HG03521 (cell line): ENCODE measurements around the gene PGLYRP3.

Experiments used
- ATAC-seq: cut with Tn5 transposase; IDR thresholded peaks from one replicate; pipeline ENCODE4 v1.9.1; 2021; ENCODE audit warnings: mild to moderate bottlenecking, moderate library complexity; ENCODE audit not compliant: unreplicated experiment

The PGLYRP3 gene, protein sequence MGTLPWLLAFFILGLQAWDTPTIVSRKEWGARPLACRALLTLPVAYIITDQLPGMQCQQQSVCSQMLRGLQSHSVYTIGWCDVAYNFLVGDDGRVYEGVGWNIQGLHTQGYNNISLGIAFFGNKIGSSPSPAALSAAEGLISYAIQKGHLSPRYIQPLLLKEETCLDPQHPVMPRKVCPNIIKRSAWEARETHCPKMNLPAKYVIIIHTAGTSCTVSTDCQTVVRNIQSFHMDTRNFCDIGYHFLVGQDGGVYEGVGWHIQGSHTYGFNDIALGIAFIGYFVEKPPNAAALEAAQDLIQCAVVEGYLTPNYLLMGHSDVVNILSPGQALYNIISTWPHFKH

DNA sequence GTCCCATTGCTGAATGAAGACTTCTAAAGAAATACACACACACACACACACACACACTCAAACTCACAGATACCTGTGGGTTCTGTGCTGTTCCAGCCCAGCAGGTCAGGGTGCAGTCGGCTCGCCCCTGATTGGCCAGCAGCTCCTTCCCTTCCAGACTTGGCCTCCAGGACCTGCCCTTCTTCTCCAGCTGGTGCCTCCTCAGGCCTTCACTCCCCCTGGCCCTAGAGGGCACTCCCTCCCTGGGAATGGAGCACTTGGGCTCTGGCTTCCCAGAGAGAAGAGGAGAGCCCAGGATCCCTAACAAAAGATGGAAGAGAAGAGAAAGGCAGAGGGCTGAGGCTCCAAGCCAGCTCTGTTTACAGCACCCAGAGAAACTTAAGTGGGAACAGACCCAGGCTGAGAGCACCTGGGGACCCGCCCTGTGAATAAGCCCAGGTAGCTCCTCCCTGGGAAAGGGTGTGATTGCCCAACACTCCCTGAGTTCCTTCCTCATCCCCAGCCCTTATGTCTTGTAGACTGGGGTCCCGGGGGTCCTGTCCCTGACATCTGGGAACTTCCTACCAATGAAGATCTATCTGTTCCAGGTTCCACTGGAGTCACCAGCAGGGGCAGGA lies at the start of gene PGLYRP3:
PGLYRP3 (minus strand) TSS at position 383 of the 617 bp plus-strand sequence. CDS start 2,287 bp downstream, outside the sequence.
- no peak for ATAC-seq

DNA sequence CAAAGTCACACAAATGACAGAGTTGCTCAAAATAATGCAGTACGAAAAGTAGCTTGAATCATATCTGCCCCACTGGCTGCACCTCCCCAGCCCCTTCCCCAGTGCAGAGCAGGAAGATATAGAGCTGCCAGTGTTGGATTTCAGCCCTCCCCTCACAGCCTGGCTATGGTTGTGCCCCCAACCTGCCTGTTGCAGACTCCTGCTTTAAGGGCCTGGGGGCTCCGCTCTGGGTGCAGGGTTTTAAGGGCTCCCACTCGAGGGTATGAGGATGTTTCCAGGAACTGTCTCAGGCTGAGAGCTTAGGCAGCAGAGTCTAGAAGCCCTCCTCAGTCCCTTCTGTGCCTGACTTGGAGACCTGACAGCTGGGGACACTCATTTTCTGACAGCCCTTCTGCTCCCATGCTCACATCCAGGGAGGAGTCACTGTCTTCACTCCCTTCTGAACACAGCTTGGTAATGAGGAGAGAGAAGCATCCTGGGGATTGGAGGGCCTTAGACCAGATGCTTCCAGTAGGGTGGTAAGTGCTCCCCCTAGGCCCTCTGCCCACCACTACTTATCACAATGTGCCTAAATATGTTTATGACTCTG lies 49.5 kb upstream of the PGLYRP3 start:
- ATAC-seq = no peak

DNA sequence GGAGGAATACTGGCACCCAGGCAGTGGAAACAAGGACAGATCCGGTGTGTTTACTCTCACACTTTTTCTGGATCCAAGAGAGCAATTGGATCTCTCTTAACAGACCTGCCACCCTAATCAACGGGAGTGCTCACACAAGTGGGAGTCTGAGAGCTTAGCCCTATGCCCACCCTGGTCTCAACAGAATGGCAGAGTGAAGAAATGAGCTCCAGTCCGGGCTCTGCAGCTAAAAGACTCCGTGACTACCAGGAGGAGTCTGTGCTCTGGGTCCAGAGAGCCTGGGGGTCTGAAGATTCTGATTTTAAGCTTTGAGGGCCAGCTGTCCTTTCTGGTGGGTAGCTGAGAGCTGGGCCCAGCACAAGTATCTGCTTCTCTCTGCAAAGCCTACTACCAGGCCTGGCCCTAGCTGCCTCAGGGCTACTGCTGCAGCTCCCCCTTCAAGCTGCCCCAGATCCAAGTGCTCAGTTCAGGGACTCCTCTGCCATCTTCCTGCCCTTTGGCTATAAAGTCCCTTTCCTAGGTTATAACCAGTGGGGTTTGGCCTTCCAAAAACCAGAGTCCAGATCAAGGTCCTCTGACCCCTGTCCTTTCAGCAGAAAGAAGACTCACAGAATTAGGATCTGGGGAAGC lies 48.8 kb upstream of the PGLYRP3 start:
- no peak for ATAC-seq

DNA sequence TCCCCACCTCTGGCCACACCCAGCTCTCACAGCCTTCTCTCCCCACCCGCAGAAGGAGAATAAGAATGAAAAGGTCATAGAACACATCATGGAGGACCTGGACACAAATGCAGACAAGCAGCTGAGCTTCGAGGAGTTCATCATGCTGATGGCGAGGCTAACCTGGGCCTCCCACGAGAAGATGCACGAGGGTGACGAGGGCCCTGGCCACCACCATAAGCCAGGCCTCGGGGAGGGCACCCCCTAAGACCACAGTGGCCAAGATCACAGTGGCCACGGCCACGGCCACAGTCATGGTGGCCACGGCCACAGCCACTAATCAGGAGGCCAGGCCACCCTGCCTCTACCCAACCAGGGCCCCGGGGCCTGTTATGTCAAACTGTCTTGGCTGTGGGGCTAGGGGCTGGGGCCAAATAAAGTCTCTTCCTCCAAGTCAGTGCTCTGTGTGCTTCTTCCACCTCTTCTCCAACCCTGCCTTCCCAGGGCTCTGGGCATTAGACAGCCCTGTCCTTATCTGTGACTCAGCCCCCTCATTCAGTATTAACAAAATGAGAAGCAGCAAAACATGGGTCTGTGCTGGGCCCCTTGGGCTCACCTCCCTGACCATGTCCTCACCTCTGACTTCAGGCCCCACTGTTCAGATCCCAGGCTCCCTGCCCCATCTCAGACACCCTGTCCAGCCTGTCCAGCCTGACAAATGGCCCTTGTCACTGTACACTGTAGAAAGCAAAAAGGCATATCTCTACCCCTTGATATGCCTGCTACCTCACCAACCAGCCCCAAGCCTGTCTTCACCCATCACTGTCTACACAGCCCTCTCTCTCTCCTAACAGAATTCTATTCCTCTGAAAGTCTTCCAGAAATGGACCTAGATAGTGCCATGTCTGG lies 48.1 kb upstream of the PGLYRP3 start:
- no peak for ATAC-seq

DNA sequence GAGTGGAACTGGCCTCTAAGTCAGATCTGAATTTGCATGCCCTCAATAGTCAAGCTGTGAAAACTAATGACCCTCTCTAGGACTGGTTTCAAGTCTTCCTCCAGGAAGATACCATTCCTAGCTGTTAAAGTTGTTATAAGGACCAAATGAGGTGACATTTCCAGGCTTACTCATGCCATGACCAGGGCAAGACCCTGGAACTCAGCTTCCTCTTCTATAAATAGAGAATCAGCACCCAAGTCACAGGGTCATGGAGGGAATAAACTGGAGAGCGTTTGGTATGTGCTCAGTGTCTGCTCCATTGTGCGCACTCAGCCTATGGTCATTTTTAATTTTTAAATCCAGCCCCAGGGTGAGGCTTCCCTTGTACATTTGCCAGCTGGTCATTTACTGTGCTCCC lies 47.4 kb upstream of the PGLYRP3 start:
- ATAC-seq = no peak

DNA sequence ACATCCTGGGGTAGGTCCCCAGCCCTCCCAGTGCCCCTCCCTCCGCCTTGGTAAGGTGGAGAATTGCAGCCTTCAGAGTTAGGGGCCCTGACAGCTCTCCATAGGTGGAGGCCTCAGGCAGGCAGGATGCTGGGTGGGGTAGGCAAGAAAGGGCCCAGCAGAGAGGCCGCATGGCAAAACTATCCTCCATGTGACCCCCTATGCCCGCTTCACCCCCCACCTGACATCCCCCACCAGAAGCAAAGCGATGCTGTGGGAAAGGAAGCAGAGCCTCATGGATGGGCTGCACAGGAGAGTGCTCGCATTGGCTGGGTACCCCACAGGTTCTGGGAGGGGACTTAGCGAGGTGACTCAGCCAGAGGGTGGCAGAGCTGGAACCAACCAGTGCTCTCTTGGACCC lies 46.5 kb upstream of the PGLYRP3 start:
- ATAC-seq = no peak

DNA sequence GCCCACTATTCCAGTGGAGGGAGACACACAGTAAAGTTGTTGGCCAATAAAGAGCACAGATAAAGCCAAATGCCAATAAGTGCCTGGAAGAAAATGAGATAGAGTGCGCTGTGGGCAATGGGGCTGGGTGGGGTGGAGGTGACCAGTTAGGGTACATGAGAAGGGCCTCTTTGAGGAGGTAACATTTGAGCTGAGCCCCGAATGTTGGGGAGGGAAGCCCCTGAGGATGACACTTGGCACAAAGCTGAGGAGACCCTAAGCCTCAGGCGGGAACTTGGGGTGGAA lies 45.9 kb upstream of the PGLYRP3 start:
- no peak for ATAC-seq

DNA sequence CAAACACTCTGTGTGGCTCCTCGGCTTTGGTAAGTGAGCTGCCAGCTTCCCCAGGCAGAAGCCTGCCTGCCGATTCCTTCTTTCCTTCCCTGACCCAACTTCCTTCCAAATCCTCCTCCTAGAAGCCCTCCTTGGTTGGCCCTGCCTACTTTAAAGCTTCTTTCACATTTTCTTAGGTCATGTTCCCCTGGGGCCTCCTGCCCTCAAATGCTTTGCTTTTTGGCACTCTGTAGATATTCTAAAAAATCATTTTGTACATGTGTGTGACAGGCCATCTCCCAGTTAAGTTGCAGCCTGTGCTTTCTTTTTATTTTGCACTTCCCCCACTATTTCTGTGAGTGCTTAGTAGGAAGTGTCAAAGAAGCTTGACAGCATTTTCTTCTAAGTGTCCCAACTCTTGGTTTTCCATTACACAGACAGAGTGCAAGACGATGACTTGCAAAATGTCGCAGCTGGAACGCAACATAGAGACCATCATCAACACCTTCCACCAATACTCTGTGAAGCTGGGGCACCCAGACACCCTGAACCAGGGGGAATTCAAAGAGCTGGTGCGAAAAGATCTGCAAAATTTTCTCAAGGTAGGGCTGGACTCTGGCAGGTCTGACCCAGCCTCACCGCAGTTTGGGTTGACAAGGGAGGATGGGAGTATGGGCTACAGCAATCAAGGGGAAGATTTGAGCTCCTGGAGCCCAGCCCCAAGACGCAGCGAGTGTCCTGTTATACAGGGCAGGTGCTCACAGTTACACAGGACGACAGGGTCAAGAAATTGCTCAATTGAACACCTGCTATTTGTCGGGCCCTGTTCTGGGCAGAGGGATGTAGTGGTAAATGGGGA lies 45.3 kb upstream of the PGLYRP3 start, which contains the start of gene S100A9:
S100A9 (plus strand) TSS at position 2 of the 838 bp plus-strand sequence; CDS start at position 432, 430 bp downstream.
- ATAC-seq = no peak

DNA sequence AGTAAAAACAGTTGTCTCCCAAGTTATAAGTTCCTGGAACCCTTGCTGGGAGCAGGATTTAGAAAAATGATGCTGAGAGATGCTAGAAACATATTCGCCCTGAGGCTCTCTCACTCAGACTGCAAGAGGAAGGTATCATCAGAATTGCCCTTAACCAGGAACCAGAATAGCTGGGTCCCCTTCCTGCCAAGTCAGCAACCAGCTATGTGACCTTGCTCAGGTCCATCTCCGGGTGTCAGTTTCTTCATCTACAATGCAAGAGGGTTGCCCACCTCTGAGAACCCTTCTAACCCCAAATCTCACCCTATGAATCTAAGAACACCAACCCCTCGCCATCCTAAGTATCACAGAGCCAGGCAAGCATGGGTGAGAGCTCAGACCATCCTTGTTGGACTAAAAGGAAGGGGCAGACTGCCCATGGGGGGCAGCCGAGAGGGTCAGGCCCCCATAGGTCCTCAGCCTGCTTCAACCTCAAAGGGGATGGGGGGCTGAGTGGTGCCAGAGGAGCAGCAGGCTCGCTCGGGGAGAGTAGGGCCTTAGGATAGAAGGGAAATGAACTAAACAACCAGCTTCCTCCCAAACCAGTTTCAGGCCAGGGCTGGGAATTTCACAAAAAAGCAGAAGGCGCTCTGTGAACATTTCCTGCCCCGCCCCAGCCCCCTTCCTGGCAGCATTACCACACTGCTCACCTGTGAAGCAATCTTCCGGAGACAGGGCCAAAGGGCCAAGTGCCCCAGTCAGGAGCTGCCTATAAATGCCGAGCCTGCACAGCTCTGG lies 44.5 kb upstream of the PGLYRP3 start:
- ATAC-seq = no peak

DNA sequence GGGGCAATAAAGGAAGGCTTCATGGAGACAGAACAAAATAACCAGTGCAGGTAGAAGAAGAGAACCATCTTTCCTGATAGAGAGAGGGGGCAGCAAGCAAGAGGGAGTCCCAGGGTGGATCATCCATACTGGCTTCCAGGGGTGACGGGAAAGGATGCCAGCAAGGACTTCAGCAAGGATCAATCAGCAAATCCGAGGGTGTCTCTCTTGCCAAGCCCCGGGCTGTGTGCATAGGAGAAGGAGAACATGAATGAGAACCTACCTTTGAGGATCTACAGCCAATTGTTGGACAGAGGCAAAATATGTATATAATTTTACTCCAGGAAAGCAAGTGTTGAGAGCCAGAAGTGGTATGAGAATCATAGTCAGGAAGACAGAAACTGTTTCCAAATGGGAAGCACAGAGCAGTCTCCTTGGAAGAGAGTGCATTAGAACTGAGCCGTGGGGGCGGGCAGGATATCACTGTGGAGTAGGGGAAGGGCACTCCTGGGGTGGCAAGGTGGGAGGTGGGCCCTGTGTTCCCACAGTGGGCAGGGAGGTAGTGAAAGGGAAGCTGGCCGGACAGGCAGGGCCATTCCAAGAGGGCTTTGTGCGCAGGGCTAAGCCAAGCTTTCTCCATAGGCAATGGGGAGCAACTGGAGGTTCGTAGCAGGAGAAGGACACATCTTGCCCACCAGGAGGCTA lies 43.8 kb upstream of the PGLYRP3 start:
- ATAC-seq = no peak

DNA sequence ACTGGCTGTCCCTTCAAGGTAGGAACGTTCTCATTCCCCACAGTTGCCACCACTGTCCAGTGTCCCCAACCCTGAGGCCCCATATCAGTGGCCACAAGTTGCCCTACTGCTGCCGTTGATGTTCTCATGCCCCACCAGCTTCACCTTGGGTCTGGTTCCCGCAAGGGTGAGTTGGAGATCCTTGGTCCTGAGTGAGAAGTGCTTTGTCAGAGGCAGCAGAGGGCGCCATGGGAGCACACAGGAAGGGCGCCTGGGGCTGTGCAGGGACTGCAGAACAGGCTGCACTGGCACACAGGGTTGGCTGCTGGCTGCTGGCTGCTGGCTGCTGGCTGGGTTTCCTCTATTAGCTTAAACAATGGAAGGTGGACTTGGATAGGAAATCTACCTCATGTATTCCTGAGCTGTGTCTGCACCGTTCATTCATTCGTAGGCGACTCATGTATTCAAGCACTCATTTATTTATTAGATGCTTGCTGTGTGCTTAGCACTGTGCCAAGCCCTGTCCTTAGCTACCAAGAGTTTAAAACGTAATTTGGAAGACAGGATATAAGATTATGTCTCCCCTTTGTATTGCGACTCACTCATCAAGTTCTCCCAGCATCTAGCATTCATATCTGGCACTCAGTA lies 42.8 kb upstream of the PGLYRP3 start:
- no peak for ATAC-seq

DNA sequence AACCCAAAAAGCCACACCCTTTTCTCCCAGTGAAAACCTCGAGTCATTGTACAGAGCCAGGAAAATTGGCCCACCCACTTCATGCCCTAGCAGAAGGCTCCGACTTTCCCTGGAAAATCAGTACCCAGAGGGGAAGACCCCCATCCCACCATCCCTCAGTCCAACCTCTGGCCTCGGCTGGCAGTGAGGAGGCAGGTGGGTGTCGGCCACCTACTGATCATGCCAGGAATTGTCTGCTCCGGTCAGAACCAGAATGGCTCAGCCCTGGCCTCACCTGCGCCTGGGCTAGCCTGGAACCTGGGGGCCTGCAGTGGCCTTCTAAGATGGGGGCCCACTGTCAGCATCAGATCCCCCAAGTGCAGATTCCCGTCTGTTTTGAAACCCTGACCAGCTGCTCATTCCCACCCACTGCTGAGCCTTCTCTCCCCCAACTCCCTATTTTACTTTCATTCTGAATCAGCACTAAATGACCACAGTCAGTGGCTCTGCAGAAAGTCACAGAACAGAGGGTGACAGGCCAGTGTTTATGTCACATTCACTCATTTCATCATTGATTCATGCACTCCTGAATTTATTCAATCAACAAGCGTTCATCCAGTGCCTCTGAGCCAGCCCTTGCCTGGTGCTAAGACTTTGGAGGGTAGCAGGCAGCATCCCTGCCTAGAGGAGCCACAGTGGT lies 41.9 kb upstream of the PGLYRP3 start:
- ATAC-seq = no peak

DNA sequence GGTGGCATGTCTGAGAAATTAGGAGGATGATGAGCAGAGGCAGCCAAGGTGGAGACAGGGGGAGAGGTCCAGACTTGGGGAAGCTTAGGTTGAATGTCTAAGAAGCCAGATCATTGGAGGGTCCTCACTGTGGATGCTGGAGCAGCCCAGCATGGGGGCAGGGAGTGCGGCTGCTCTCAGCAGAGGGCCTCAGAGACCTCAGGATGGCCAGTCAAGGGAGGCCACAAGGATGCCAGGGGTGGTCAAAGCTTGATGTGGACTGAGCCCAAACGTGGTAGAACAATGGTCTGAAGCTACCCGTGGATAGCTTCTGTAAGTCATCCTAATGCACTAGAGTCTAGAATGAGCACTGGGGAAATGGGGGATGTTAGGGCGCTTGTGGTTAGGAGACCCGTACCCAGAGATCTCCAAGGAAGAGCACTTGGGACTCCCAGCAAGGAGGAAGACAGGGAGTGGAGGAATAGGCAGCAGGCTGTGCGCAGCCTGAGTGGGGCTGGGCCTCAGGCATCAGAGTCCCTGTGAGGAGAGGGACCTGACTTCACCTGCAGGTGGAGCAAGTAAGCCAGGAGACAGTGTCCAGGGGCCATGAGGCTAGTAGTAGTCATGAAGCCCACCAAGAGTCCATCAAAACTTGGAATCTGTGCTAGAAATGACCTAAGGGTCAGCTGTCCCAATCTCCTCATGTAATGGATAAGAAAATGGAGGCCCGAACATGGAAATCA lies 40.6 kb upstream of the PGLYRP3 start:
- no peak for ATAC-seq

DNA sequence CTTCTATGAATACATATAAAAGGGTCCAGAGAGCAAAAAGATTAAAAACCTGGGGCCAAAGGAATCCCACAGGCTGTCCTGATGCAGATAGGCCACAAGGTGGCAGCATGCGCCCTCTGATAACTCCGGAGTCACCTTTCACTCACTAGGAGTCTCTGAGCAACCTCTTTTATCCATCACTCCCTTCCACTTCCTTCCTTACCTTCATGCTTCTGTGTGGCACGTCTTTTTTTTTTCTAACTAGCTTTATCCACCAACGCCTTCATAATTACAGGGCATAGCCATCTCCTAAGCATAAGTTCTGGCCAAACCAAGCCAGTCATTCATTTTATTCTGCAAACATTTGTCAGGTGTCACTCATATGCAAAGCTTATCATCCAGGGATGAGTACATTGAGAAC lies 39.8 kb upstream of the PGLYRP3 start:
- ATAC-seq = peak; percentile 46

DNA sequence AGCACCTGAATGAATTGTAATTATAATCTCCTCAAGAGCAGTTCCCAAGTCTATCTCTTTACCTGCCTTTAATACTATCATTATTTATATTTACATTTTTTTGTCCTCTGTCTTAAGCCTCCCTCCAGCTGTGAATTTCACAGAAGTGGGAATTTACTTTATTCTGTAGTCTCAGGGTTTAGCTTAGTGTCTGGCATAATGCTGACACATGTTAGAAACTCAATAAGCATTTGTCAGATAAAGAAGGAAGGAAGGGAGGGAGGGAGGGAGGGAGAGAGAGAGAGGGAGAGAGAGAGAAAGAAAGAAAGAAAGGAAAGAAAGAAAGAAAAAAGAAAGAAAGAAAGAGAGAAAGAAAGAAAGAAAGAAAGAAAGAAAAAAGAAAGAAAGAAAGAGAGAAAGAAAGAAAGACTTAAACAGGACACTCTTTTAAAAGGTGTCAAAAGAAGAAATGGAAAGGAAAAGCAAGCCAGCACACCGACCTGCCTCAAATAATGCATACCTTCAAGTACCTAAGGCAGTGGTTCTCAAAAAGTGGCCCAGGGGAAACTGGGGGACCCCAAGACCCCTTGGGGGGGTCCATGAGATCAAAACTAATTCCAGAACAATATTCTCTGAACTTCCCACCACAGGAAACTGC lies 37.7 kb upstream of the PGLYRP3 start:
- ATAC-seq = no peak
